Nucleus accumbens (tissue), 56 donors: Measurements from ENCODE around the gene FAM114A2.
A peak's percentile ranks its signal among the peaks of the same experiment; 100 is the strongest.
"Not testable (repeated sequence)": the region's sequence is repeated elsewhere in the genome, so short reads cannot be mapped to it uniquely, and the experiment has no call there.

Experiments
- DNase-seq, 56 donors: peaks; one replicate each; lab custom pipeline; 2025; lab: John Stamatoyannopoulos, UW

The FAM114A2 gene

GRCh38 chr5:154053468-154053867 lies 14.8 kb upstream of the FAM114A2 start:
- no peak for DNase-seq

GRCh38 chr5:154049636-154050035 lies 10.9 kb upstream of the FAM114A2 start:
- peak in 11 of 56 donors; percentile 1 to 43 (median 4) for DNase-seq

DNA sequence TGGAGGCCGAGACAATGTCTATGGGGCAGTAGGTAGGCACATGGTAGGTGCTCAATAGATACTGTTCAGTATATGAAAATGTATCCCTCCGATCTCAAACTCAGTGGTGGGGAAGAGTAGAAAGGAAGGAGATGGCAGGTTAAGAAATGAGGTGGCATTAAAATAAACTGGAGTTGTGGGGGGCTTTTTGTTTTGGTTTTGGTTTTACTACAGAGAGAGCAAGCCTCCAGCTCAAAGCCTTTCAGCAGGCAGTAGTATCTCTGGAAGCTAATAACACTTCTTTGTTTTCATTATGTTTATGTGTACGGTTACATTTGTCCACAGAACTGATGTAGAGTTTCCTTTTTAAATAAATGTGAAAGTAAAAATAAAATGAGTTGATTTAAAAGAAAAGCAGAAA lies 8.6 kb upstream of the FAM114A2 start:
- DNase-seq: no peak

GRCh38 chr5:154046486-154046885 lies 7.8 kb upstream of the FAM114A2 start:
- DNase-seq: no peak

DNA sequence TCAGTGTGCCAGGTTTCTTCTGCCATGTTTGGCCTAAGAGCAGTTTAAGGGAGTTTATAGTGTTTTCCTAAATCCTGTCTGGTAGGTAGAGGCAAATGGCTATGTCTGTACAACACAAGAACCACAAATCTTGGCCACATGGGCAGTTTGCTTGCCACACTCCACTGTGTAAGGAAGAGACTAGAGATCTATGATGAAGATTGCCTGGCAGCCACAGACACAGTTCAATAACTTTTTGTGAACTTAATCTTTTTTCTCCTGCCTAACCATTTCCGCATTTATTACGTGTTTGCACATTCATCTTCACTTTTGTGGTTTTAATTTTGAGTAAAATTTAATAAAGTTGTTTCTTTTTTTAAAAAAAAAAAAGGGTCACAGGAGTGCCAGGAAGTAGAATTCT lies 5.9 kb upstream of the FAM114A2 start:
- no peak for DNase-seq

DNA sequence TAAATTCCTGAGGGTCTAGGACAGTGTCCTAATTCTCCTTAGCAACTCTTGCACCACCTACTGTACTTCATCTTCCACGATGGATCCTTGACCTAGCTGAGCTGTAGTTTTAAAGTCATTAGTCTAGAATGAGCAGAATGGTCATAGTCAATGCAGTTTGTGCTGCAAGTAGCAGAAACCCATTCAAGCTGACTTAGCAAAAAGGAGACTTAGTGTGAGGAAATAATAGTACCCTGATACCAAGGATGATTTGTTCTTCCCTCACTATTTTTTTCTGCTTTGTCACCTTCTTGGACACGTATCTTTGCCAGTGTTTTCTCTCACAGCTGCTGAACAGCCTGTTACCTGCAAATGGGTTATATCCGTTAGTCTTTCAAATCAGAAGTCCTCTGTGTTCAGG lies 5.4 kb upstream of the FAM114A2 start:
- no peak for DNase-seq

GRCh38 chr5:154042766-154043165 lies 4.1 kb upstream of the FAM114A2 start:
- DNase-seq: no peak

GRCh38 chr5:154039458-154039829 lies 734 bp upstream of the FAM114A2 start:
- no peak for DNase-seq

- DNase-seq: peak in 4 of 56 donors; percentile 2 to 53 (median 23)
These were observed 426 bp downstream of the FAM114A2 start for GRCh38 chr5:154038261-154038706.

GRCh38 chr5:154034944-154035343 lies 3.8 kb downstream of the FAM114A2 start:
- DNase-seq: no peak

DNA sequence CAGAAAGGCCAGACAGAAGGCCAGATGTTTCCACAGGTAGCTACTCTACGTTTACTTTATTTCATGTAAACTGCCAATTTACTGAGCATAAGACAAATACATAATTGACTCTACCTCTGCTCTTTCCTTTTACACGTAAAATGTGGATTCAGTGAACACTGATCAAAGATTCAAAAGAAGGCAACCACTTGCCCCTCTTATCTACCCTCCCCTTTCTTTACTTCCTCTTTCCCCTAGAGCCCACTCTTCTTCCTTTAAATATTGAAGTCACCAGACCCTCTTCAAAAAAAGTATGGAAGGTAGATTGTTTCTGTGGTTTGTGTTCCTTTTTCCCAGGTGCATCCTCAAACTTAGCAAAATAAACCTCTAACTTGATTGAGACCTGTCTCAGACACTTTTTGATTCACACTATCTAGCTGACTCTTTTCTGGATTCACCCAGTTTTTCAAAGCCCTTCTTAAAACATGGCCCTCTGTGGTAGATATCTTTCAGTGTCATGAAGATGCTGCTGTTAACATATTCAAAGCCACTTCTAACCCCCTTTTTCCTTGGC lies 6.7 kb downstream of the FAM114A2 start:
- no peak for DNase-seq

- no peak for DNase-seq
These were observed 12.8 kb downstream of the FAM114A2 start for GRCh38 chr5:154025951-154026350.

- DNase-seq: not testable (repeated sequence)
These were observed 19.8 kb downstream of the FAM114A2 start for GRCh38 chr5:154018919-154019318.

GRCh38 chr5:154015071-154015693 lies 23.5 kb downstream of the FAM114A2 start:
- no peak for DNase-seq

GRCh38 chr5:154010660-154011059 lies 28.1 kb downstream of the FAM114A2 start:
- DNase-seq: no peak

- DNase-seq: no peak
These were observed 33.1 kb downstream of the FAM114A2 start for GRCh38 chr5:154005648-154006047.

- no peak for DNase-seq
These were observed 36.1 kb downstream of the FAM114A2 start for GRCh38 chr5:154002511-154003020.

DNA sequence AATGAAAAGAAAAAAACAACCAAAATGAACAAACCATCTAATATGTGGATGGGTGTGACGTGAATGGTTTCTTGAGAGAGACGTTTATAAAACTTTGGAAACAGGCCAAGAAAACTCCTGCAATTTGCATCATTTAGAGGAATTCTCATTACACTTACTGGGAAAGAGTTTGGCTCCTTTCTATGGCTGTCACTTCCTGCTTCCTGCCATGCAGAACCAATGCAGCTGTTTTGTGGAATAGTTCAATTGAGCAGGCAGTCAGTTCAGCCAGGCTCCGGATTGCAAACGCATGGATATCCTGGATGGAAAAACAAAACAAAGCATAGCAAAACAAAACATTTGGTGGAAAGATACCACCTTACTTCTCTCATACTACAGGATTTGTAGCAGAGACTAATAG lies 36.6 kb downstream of the FAM114A2 start:
- DNase-seq: no peak

DNA sequence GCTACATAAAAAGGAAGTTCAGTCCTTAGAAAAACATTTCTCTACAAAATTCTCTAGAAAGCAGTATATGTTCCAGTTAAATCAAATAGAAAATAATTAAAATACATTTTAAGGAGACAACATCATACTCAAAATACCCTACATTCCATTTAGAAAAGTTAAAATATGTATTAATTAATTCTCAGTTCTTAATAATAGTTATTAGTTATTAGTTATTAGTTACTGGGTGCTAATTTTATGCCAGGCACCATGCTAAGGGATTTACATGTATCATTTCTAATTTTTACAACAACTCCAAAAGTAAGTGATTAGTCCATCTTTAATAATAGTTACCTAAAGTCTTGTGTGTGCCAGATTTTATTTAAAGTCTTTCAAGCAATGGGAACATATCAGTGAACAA lies 38.0 kb downstream of the FAM114A2 start:
- DNase-seq: no peak

DNA sequence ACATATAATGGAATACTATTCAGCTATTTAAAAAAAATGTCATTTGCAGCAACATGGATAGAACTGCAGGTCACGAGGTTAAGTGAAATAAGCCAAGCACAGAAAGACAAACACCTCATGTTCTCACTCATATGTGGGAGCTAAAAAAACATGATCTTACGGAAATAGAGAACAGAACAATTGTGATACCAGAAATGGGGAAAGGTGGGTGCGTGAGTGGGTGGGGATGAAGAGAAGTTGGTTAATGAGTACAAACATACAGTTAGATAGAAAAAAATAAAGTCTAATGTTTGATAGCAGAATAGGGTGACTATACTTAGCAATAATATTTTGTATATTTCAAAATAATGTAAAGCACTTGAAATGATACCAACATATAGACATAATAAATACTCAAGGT lies 38.7 kb downstream of the FAM114A2 start:
- DNase-seq: peak in 10 of 56 donors; percentile 0 to 64 (median 10)

DNA sequence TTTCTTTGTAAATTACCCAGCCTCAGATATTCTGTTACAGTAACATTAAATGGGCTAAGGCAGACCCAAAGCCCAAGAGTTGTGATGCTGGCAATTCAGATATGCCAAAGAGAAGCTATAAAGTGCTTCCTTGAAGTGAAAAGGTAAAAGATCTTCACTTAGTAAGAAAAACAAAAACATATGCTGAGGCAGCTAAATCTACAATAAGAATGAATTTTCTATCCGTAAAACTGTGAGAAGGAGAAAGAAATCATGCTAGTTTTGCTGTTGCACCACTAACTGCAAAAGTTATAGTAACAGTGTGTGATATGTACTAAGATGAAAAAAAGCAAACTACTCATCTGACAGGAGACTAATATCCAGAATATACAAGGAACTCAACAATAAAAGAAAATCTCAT lies 39.9 kb downstream of the FAM114A2 start:
- DNase-seq: no peak

DNA sequence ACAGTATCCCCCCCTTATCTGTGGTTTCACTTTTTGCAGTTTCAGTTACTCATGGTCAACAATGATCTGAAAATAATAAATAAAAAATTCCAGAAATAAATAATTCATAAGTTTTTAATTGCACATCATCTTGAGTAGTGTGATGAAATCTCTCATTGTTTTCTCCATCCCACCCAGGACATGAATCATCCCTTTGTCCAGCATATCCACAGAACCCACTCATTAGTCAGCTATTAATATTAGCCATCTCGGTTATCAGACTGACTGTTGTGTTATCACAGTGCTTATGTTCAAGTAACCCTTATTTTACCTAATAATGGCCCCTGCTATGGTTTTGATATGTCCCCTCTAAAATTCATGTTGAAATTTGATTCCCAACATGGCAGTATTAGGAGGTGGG lies 40.7 kb downstream of the FAM114A2 start:
- DNase-seq: no peak
